SK-N-SH (cell line): ENCODE measurements around the gene PARVB. TPM values are rescaled to one million over a fixed set of nuclear protein-coding genes. Genes with fewer than 3 reads are reported as not detected.

Experiments used
- ELF1 ChIP-seq: IDR thresholded peaks from 2 replicates; pipeline ENCODE4 v1.4.0; 2012
- EP300 ChIP-seq, 2 experiments: IDR thresholded peaks; 2 replicates each; pipeline versions ENCODE4 v1.4.0 to v1.6.1; 2012; ENCODE audit warnings: borderline replicate concordance in 1 of 2, low read depth in 1 of 2, low read length in 1 of 2
- FOSL2 ChIP-seq: IDR thresholded peaks from 2 replicates; pipeline ENCODE4 v1.4.0; 2012; ENCODE audit warnings: low read depth, mild to moderate bottlenecking, moderate library complexity, borderline replicate concordance
- FOXM1 ChIP-seq: IDR thresholded peaks from 2 replicates; pipeline ENCODE4 v1.4.0; 2012; ENCODE audit warnings: low read depth, mild to moderate bottlenecking
- GABPA ChIP-seq: IDR thresholded peaks from 2 replicates; pipeline ENCODE4 v1.4.0; 2012; ENCODE audit warnings: low read depth, mild to moderate bottlenecking
- GATA2 ChIP-seq: sonication (generic); formaldehyde crosslinking; IDR thresholded peaks from 2 replicates; pipeline ENCODE4 v1.5.0; 2020; ENCODE audit warnings: mild to moderate bottlenecking, missing genetic modification reagents
- IRF3 ChIP-seq: fragments of 150-350 bp; IDR thresholded peaks from 2 replicates; pipeline ENCODE4 v1.6.1; 2016; ENCODE audit warnings: mild to moderate bottlenecking, low read depth, low read length
- JUND ChIP-seq: IDR thresholded peaks from 2 replicates; pipeline ENCODE4 v1.4.0; 2012
- MXI1 ChIP-seq: IDR thresholded peaks from 2 replicates; pipeline ENCODE4 v1.6.1; 2012; ENCODE audit warnings: mild to moderate bottlenecking, low read depth, low read length, improper control_type of control experiment
- NFIC ChIP-seq: IDR thresholded peaks from 2 replicates; pipeline ENCODE4 v1.4.0; 2012; ENCODE audit warnings: borderline replicate concordance
- NRF1 ChIP-seq: IDR thresholded peaks from 2 replicates; pipeline ENCODE4 v1.6.1; 2012; ENCODE audit warnings: low read depth, mild to moderate bottlenecking, low read length
- PBX3 ChIP-seq: IDR thresholded peaks from 2 replicates; pipeline ENCODE4; 2012
- POLR2AphosphoS5 ChIP-seq: IDR thresholded peaks from 2 replicates; pipeline ENCODE4 v1.6.1; 2012; ENCODE audit warnings: low read depth, low read length
- RCOR1 ChIP-seq: fragments of 150-350 bp; IDR thresholded peaks from 2 replicates; pipeline ENCODE4 v1.6.1; 2017; ENCODE audit warnings: antibody characterized with exemption, low read length
- RFX5 ChIP-seq: IDR thresholded peaks from 2 replicates; pipeline ENCODE4 v1.6.1; 2012; ENCODE audit warnings: mild to moderate bottlenecking, improper control_type of control experiment, low read length
- SIN3A ChIP-seq: IDR thresholded peaks from 2 replicates; pipeline ENCODE4 v1.6.1; 2012; ENCODE audit warnings: low read depth, mild to moderate bottlenecking, low read length, moderate library complexity, borderline replicate concordance
- SMC3 ChIP-seq: IDR thresholded peaks from 2 replicates; pipeline ENCODE4 v1.6.1; 2012; ENCODE audit warnings: low read depth, low read length, improper control_type of control experiment
- TAF1 ChIP-seq: IDR thresholded peaks from 2 replicates; pipeline ENCODE4 v1.6.1; 2012; ENCODE audit warnings: low read depth, mild to moderate bottlenecking, low read length, moderate library complexity, borderline replicate concordance
- TCF12 ChIP-seq: IDR thresholded peaks from 2 replicates; pipeline ENCODE4 v1.4.0; 2012
- TEAD4 ChIP-seq: IDR thresholded peaks from 2 replicates; pipeline ENCODE4 v1.4.0; 2012; ENCODE audit warnings: mild to moderate bottlenecking, borderline replicate concordance; ENCODE audit not compliant: insufficient read depth
- USF1 ChIP-seq: IDR thresholded peaks from 2 replicates; pipeline ENCODE4 v1.4.0; 2012; ENCODE audit warnings: low read depth, borderline replicate concordance
- USF2 ChIP-seq: fragments of 150-350 bp; IDR thresholded peaks from 2 replicates; pipeline ENCODE4 v1.6.1; 2017; ENCODE audit warnings: antibody characterized with exemption, low read length, low read depth, borderline replicate concordance
- polyA plus RNA-seq, 3 experiments: library from polyadenylated mRNA; depleted of rRNA; stranded (reverse); fragments of >200 nt; gene quantifications; 2 replicates each; pipeline ENCODE4 v1.2.3, GENCODE V29; 2012

PARVB gene
- polyA plus RNA-seq, 1 of the 3 experiments (the other 2 are of a cell fraction), result 87.8 TPM

- TF ChIP-seq TAF1, result no peak
- TF ChIP-seq ELF1, result no peak
- peak; percentile 38; the same call in 1 of the 2 replicates for TF ChIP-seq POLR2AphosphoS5
- TF ChIP-seq GATA2 (CRISPR knock-in tag), result no peak
- no peak for TF ChIP-seq USF1
- TF ChIP-seq SIN3A, result peak; percentile 63; the same call in 1 of the 2 replicates
- TF ChIP-seq MXI1, result no peak
- peak; percentile 92 for TF ChIP-seq JUND
- TF ChIP-seq NFIC, result peak; percentile 75
- TF ChIP-seq TEAD4, result no peak
- peak; percentile 99 for TF ChIP-seq FOSL2
- TF ChIP-seq TCF12, result peak; percentile 83
- TF ChIP-seq SMC3, result no peak
- no peak for TF ChIP-seq NRF1
- TF ChIP-seq PBX3, result peak; percentile 73
- TF ChIP-seq GABPA, result no peak
- TF ChIP-seq RCOR1, result peak; percentile 43; the same call in 1 of the 2 replicates
- no peak for TF ChIP-seq FOXM1
- no peak for TF ChIP-seq IRF3
- TF ChIP-seq USF2, result no peak
- TF ChIP-seq EP300 (IDR thresholded peaks at IDR 0.05; ENCODE audit: borderline replicate concordance in 1 of 2, low read depth in 1 of 2, low read length in 1 of 2), result 0 out of 4 replicates have a peak, but pooled peaks of 1 of the 2 experiments have one; percentile 38
- TF ChIP-seq RFX5, result no peak
Measured at GRCh38 chr22:44037519-44038375, 13.6 kb downstream of the PARVB start (continued).
